ENCODE data around the gene COPS2. TPM values are rescaled to one million over a fixed set of nuclear protein-coding genes. Genes with fewer than 3 reads are reported as not detected.

The COPS2 gene
- total RNA-seq, 2 donors from 2014 or later, result 47.7 to 69.6 TPM

DNA sequence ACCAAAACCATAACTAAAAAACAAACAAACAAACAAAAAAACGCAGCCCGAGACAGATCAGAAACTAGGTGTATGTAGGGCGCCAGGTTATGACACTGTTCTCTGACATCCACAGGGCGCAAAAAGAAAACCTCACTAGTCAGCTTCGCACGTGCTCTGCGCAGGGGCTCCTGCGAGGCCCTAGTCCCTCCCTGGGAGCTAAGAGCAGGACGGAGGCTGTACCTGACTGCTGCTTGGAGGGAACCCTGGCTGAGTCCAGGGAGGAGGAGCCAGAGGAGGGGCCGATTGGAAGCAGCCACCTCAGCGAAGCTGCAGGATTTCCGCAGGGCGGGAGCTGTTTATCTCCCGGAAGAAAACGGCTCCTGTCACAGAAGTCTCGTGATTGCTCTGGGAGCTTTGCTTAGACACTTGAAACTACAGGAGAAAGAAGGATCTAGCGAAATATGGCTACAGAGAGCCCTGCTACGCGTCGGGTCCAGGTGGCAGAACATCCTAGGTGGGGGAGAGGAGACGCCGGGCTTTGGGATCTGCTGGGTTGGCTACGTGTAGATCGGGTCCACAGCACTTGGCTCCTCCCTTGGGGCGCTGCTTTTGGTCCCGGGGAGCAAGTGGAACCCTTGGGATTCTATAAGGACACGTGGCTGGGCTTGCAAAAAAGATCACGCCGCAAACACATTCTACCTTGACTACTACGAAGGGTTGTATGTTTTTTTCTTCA is 14.6 kb upstream of the COPS2 start, which contains the start of gene GALK2:
Gene GALK2 (plus strand): TSS at position 368 of the 718 bp plus-strand sequence. CDS start 76 bp downstream, at position 444.
- TF ChIP-seq, protein P1, sequence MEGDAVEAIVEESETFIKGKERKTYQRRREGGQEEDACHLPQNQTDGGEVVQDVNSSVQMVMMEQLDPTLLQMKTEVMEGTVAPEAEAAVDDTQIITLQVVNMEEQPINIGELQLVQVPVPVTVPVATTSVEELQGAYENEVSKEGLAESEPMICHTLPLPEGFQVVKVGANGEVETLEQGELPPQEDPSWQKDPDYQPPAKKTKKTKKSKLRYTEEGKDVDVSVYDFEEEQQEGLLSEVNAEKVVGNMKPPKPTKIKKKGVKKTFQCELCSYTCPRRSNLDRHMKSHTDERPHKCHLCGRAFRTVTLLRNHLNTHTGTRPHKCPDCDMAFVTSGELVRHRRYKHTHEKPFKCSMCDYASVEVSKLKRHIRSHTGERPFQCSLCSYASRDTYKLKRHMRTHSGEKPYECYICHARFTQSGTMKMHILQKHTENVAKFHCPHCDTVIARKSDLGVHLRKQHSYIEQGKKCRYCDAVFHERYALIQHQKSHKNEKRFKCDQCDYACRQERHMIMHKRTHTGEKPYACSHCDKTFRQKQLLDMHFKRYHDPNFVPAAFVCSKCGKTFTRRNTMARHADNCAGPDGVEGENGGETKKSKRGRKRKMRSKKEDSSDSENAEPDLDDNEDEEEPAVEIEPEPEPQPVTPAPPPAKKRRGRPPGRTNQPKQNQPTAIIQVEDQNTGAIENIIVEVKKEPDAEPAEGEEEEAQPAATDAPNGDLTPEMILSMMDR (IDR thresholded peaks at IDR 0.05), result no peak
- H3K9me3 ChIP-seq, result no peaks in the 10 kb centered on the region
- intact Hi-C loops (cut with DNase I), result no loop called here
- DNase-seq, result peak; percentile 95
- no peaks in the 10 kb centered on the region for H3K27me3 ChIP-seq
- H3K4me1 ChIP-seq, result no peaks in the 10 kb centered on the region
- no peaks in the 10 kb centered on the region for H3K36me3 ChIP-seq
- peak within 1 kb of the TSS; percentile 57 to 69 for H3K9ac ChIP-seq (ENCODE audit: low read depth in 2 of 2, low read length in 2 of 2)
- H3K27ac ChIP-seq, result peak within 1 kb of the TSS; percentile 90
- peak within 1 kb of the TSS; percentile 57 for H3K4me3 ChIP-seq

- Histone ChIP-seq H3K4me1 (no peaks in the 10 kb centered on the region), H3K36me3 (no peaks in the 10 kb centered on the region), H3K27me3 (no peaks in the 10 kb centered on the region), H3K27ac (no peak overlapping the region), H3K9me3 (no peaks in the 10 kb centered on the region), H3K4me3 (no peak overlapping the region), H3K9ac (ENCODE audit: low read depth in 2 of 2, low read length in 2 of 2) (no peak overlapping the region)
- DNase-seq, result no peak
- TF ChIP-seq, protein P1 (IDR thresholded peaks at IDR 0.05), result no peak
- intact Hi-C loops (cut with DNase I), result no loop called here
Measured at GRCh38 chr15:49168016-49168415, 12.6 kb upstream of the COPS2 start.

DNA sequence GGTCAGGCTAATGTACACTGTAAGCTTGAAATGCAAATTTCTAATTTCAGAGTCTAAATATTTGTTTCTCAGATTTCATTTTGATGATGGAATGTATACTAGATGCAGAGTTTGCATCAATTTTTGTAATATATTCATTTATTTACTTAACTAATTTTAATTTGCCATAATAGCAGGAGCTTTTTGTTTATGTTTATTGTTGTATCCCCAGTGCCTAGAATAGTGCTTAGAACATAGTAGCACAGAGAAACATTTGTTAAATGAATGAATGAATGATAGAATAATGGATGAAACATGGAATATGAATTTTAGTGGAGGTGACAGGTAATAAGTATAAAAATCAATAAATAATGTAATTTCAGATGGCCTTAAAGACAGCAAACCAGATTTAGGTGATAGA is 9.5 kb upstream of the COPS2 start:
- Histone ChIP-seq H3K36me3 (no peaks in the 10 kb centered on the region), H3K9ac (ENCODE audit: low read depth in 2 of 2, low read length in 2 of 2) (no peak overlapping the region), H3K9me3 (no peaks in the 10 kb centered on the region), H3K27me3 (no peaks in the 10 kb centered on the region), H3K27ac (no peak overlapping the region), H3K4me3 (no peak overlapping the region), H3K4me1 (no peaks in the 10 kb centered on the region)
- intact Hi-C loops (cut with DNase I), result no loop called here
- TF ChIP-seq, protein P1 (IDR thresholded peaks at IDR 0.05), result no peak
- no peak for DNase-seq

- Histone ChIP-seq H3K36me3 (no peaks in the 10 kb centered on the region), H3K27ac (no peak overlapping the region), H3K9me3 (no peaks in the 10 kb centered on the region), H3K4me1 (no peaks in the 10 kb centered on the region), H3K9ac (ENCODE audit: low read depth in 2 of 2, low read length in 2 of 2) (no peak overlapping the region), H3K27me3 (no peaks in the 10 kb centered on the region), H3K4me3 (no peak overlapping the region)
- intact Hi-C loops (cut with DNase I), result no loop called here
- DNase-seq, result no peak
- TF ChIP-seq, protein P1 (IDR thresholded peaks at IDR 0.05), result no peak
Measured at GRCh38 chr15:49163678-49164077, 8.3 kb upstream of the COPS2 start.

GRCh38 chr15:49155834-49156627 is 632 bp upstream of the COPS2 start:
- Histone ChIP-seq H3K27me3 (no peaks in the 10 kb centered on the region), H3K4me1 (peaks cover 7% of the 10 kb centered on the region), H3K4me3 (peak overlapping the region; percentile 96), H3K36me3 (no peaks in the 10 kb centered on the region), H3K9me3 (no peaks in the 10 kb centered on the region), H3K27ac (peak overlapping the region; percentile 73), H3K9ac (ENCODE audit: low read depth in 2 of 2, low read length in 2 of 2) (peak overlapping the region; percentile 44 to 99)
- TF ChIP-seq, protein P1 (IDR thresholded peaks at IDR 0.05), result no peak
- intact Hi-C loops (cut with DNase I), result loop anchor here (10.0 kb wide), 1 partner anchor 111 kb away; the partner anchor contains the start of gene SECISBP2L
- DNase-seq, result no peak
